ENCODE measurements around the gene TNFSF13.

Gene TNFSF13

GRCh38 chr17:7580604-7581575 is 22.3 kb downstream of the TNFSF13 start:
- Histone ChIP-seq H3K9ac (peak overlapping the region; percentile 95), H3K4me2 (peak overlapping the region; percentile 98), H3K4me3 (no peak overlapping the region; the same call in 1 of the 2 replicates), H3K27ac (peak overlapping the region; percentile 96), H3K27me3 (no peaks in the 10 kb centered on the region), H4K20me1 (peaks cover 46% of the 10 kb centered on the region), H3K36me3 (peaks cover 51% of the 10 kb centered on the region), H3K9me3 (no peaks in the 10 kb centered on the region), H3K4me1 (peaks cover 89% of the 10 kb centered on the region)
- no peak for TF ChIP-seq Cebpa-rat (IDR thresholded peaks at IDR 0.05)

GRCh38 chr17:7582396-7583252 is 24.1 kb downstream of the TNFSF13 start:
- Histone ChIP-seq H3K9ac (peak overlapping the region; percentile 95), H3K4me3 (peak overlapping the region; percentile 70), H3K9me3 (no peaks in the 10 kb centered on the region), H3K4me1 (peaks cover 82% of the 10 kb centered on the region), H4K20me1 (peaks cover 29% of the 10 kb centered on the region), H3K36me3 (peaks cover 49% of the 10 kb centered on the region), H3K27me3 (no peaks in the 10 kb centered on the region), H3K27ac (peak overlapping the region; percentile 96), H3K4me2 (peak overlapping the region; percentile 98)
- TF ChIP-seq Cebpa-rat (IDR thresholded peaks at IDR 0.05): no peak

- Histone ChIP-seq H3K36me3 (peaks cover 49% of the 10 kb centered on the region), H3K27ac (peak within 1 kb of the TSS; percentile 96), H3K9me3 (no peaks in the 10 kb centered on the region), H3K4me2 (peak within 1 kb of the TSS; percentile 98), H4K20me1 (peaks cover 20% of the 10 kb centered on the region), H3K9ac (peak within 1 kb of the TSS; percentile 95), H3K27me3 (no peaks in the 10 kb centered on the region), H3K4me1 (peaks cover 77% of the 10 kb centered on the region), H3K4me3 (peak within 1 kb of the TSS; percentile 70)
- no peak for TF ChIP-seq Cebpa-rat (IDR thresholded peaks at IDR 0.05)
Observed at GRCh38 chr17:7583253-7584109, 24.9 kb downstream of the TNFSF13 start, which contains the start of gene MPDU1. Gene MPDU1 (plus strand): TSS chr17:7583852. CDS start chr17:7583863, 11 bp downstream.

GRCh38 chr17:7586673-7587419 is 28.3 kb downstream of the TNFSF13 start:
- Histone ChIP-seq H3K36me3 (peaks cover 53% of the 10 kb centered on the region), H4K20me1 (peaks cover 13% of the 10 kb centered on the region; the same call in 1 of the 2 replicates), H3K4me3 (no peak overlapping the region), H3K9ac (peak overlapping the region; percentile 26), H3K4me1 (peaks cover 51% of the 10 kb centered on the region), H3K27ac (peak overlapping the region; percentile 28; the same call in 1 of the 2 replicates), H3K9me3 (no peaks in the 10 kb centered on the region), H3K4me2 (peak overlapping the region; percentile 25; the same call in 1 of the 2 replicates), H3K27me3 (no peaks in the 10 kb centered on the region)
- TF ChIP-seq Cebpa-rat (IDR thresholded peaks at IDR 0.05): no peak

GRCh38 chr17:7587420-7588151 is 29.0 kb downstream of the TNFSF13 start:
- peak overlapping the region; percentile 25 for H3K4me2 ChIP-seq
- no peak for TF ChIP-seq Cebpa-rat (IDR thresholded peaks at IDR 0.05)
- peak overlapping the region; percentile 26 for H3K9ac ChIP-seq
- H3K36me3 ChIP-seq: peaks cover 60% of the 10 kb centered on the region
- no peak overlapping the region for H3K4me3 ChIP-seq
- H3K4me1 ChIP-seq: peaks cover 44% of the 10 kb centered on the region
- no peaks in the 10 kb centered on the region for H3K9me3 ChIP-seq
- H3K27ac ChIP-seq: peak overlapping the region; percentile 28; the same call in 1 of the 2 replicates
- H3K27me3 ChIP-seq: no peaks in the 10 kb centered on the region
- H4K20me1 ChIP-seq: peaks cover 13% of the 10 kb centered on the region; the same call in 1 of the 2 replicates

GRCh38 chr17:7588553-7589203 is 30.1 kb downstream of the TNFSF13 start:
- no peaks in the 10 kb centered on the region for H3K27me3 ChIP-seq
- H3K9ac ChIP-seq: 0 out of 2 replicates have a peak overlapping the region, but pooled peaks have one; percentile 26
- peaks cover 35% of the 10 kb centered on the region for H3K4me1 ChIP-seq
- no peak overlapping the region for H3K4me2 ChIP-seq
- no peak for TF ChIP-seq Cebpa-rat (IDR thresholded peaks at IDR 0.05)
- no peaks in the 10 kb centered on the region for H3K9me3 ChIP-seq
- H3K27ac ChIP-seq: no peak overlapping the region
- peaks cover 13% of the 10 kb centered on the region; the same call in 1 of the 2 replicates for H4K20me1 ChIP-seq
- no peak overlapping the region for H3K4me3 ChIP-seq
- peaks cover 71% of the 10 kb centered on the region for H3K36me3 ChIP-seq

GRCh38 chr17:7589204-7589868 is 30.8 kb downstream of the TNFSF13 start:
- Histone ChIP-seq H3K9me3 (no peaks in the 10 kb centered on the region), H4K20me1 (peaks cover 13% of the 10 kb centered on the region; the same call in 1 of the 2 replicates), H3K27me3 (no peaks in the 10 kb centered on the region), H3K36me3 (peaks cover 78% of the 10 kb centered on the region), H3K4me3 (no peak overlapping the region), H3K27ac (0 out of 2 replicates have a peak overlapping the region, but pooled peaks have one; percentile 10), H3K4me1 (peaks cover 34% of the 10 kb centered on the region), H3K4me2 (peak overlapping the region; percentile 68), H3K9ac (peak overlapping the region; percentile 22; the same call in 1 of the 2 replicates)
- no peak for TF ChIP-seq Cebpa-rat (IDR thresholded peaks at IDR 0.05)

All from BLaER1 (cell line).